Gastrocnemius medialis (tissue), 4 donors: Measurements from ENCODE around the gene SZT2.
"Not testable (repeated sequence)": the region's sequence is repeated elsewhere in the genome, so short reads cannot be mapped to it uniquely, and the experiment has no call there.

ENCODE experiments used
- POLR2A ChIP-seq, 2 donors: fragments of 450-650 bp; IDR thresholded peaks; one replicate each; pipeline ENCODE4 v1.6.1; 2017; ENCODE audit warnings: antibody characterized with exemption in 2 of 2, mild to moderate bottlenecking in 2 of 2, moderate library complexity in 2 of 2
- TF ChIP-seq, protein P1 (sequence below), 5 experiments: fragments of 450-650 bp in 3 of 5; fragments of 200-600 bp in 2 of 5; sonication (generic) in 2 of 5; IDR thresholded peaks in 4 of 5; conservative IDR thresholded peaks in 1 of 5; 1 replicate in 4 of 5; 2 replicates in 1 of 5; pipeline ENCODE4 v1.5.1; 2016 to 2019; ENCODE audit warnings: antibody characterized with exemption in 5 of 5, mild to moderate bottlenecking in 3 of 5, moderate library complexity in 3 of 5

DNA sequence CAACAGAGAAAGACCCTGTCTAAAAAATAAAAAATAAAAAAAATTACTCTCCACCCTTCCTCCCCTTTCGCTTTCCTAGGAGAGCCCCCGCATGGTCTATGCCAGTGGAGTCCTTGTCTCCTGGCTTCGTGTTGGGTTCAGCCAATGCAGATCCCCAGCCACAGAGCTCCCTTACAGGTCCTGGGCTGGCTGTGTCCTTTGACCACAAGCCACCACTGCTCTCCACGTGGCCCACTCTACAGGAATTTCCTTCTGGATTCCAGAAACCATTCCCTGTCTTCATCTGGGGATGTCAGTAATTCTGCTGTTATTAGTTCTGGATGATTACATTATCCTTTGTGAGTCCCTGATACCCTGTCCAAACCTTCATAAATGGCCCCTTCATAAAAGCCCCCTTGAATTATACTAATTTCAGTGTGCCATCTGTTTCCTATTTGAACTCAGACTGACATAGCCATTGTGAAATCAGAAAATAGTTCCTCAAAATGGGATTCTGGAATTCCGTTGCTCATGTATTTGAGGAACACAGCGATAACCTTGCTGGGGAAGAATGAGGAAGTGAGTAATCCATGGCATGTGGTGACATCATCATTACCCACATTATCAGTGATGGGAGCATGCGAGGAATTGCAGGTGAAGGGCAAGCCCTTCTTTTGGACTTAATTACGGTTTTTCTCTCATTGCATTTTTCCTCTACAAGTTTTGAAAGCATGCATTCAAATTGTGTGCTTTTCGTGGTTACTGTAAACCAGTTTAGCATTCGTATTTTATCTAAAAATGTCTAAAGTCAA, 86.1 kb downstream of the SZT2 start:
- TF ChIP-seq, protein P1, sequence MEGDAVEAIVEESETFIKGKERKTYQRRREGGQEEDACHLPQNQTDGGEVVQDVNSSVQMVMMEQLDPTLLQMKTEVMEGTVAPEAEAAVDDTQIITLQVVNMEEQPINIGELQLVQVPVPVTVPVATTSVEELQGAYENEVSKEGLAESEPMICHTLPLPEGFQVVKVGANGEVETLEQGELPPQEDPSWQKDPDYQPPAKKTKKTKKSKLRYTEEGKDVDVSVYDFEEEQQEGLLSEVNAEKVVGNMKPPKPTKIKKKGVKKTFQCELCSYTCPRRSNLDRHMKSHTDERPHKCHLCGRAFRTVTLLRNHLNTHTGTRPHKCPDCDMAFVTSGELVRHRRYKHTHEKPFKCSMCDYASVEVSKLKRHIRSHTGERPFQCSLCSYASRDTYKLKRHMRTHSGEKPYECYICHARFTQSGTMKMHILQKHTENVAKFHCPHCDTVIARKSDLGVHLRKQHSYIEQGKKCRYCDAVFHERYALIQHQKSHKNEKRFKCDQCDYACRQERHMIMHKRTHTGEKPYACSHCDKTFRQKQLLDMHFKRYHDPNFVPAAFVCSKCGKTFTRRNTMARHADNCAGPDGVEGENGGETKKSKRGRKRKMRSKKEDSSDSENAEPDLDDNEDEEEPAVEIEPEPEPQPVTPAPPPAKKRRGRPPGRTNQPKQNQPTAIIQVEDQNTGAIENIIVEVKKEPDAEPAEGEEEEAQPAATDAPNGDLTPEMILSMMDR (IDR thresholded peaks at IDR 0.05 in 4 of 5, conservative IDR thresholded peaks at IDR 0.05 in 1 of 5) = not testable (repeated sequence)
- not testable (repeated sequence) for TF ChIP-seq POLR2A (IDR thresholded peaks at IDR 0.05)
